ENCODE results near the gene ARIH2. TPM values are rescaled to one million over a fixed set of nuclear protein-coding genes. Genes with fewer than 3 reads are reported as not detected.
"Not testable (repeated sequence)": the region's sequence is repeated elsewhere in the genome, so short reads cannot be mapped to it uniquely, and the experiment has no call there.

Gene ARIH2
- total and polyA plus RNA-seq, 8 donors: 29.8 to 202 (median 51.5) TPM

GRCh38 chr3:49007771-49008528, 89.3 kb downstream of the ARIH2 start:
- peak overlapping the region; percentile 94 to 98 (median 95) for H3K27ac ChIP-seq
- peaks cover 35 to 76% (median 61%) of the 10 kb centered on the region in 4 donors for H3K4me1 ChIP-seq
- H3K36me3 ChIP-seq: peaks cover 0 to 29% (median 19%) of the 10 kb centered on the region in 4 donors
- peak in 1 of 7 experiments; percentile 8 for TF ChIP-seq CTCF (IDR thresholded peaks at IDR 0.05)
- no peak for TF ChIP-seq POLR2AphosphoS5 (IDR thresholded peaks at IDR 0.05)
- no peak for TF ChIP-seq EP300 (IDR thresholded peaks at IDR 0.05)
- no peaks in the 10 kb centered on the region for H3K27me3 ChIP-seq
- intact Hi-C loops (cut with DNase I; ENCODE audit: low total_unique reads): no loop called here
- peak; percentile 88 to 95 for DNase-seq
- peak overlapping the region; percentile 66 to 87 (median 76) for H3K4me3 ChIP-seq
- WGBS, 5 donors: 10 to 31% (median 13%) methylated on average over 18 to 41 of the region's 41 CpGs
- no peaks in the 10 kb centered on the region for H3K9me3 ChIP-seq

GRCh38 chr3:49008627-49009026, 90.0 kb downstream of the ARIH2 start:
- DNase-seq; H3K27me3 ChIP-seq; intact Hi-C loops (cut with DNase I; ENCODE audit: low total_unique reads); H3K9me3 ChIP-seq: not testable (repeated sequence)
- H3K4me3 ChIP-seq: peak overlapping the region in 3 of 4 donors; percentile 69 to 87 (median 83)
- peaks cover 35 to 83% (median 66%) of the 10 kb centered on the region in 4 donors for H3K4me1 ChIP-seq
- H3K36me3 ChIP-seq: peaks cover 0 to 36% (median 26%) of the 10 kb centered on the region in 4 donors
- H3K27ac ChIP-seq: peak overlapping the region; percentile 94 to 98 (median 95)
- WGBS, 5 donors: 81 to 90% (median 89%) methylated on average over 5 of the region's 5 CpGs

GRCh38 chr3:49009396-49009795, 90.8 kb downstream of the ARIH2 start:
- Histone ChIP-seq H3K27me3 (no peaks in the 10 kb centered on the region), H3K9me3 (no peaks in the 10 kb centered on the region), H3K36me3 (peaks cover 6 to 44% (median 34%) of the 10 kb centered on the region in 4 donors), H3K4me3 (no peak overlapping the region), H3K27ac (no peak overlapping the region), H3K4me1 (peaks cover 33 to 81% (median 66%) of the 10 kb centered on the region in 4 donors)
- TF ChIP-seq EP300 (IDR thresholded peaks at IDR 0.05) (no peak), POLR2AphosphoS5 (IDR thresholded peaks at IDR 0.05) (no peak), CTCF (IDR thresholded peaks at IDR 0.05) (no peak), POLR2A (IDR thresholded peaks at IDR 0.05) (no peak)
- WGBS, 5 donors: 72 to 83% (median 74%) methylated on average over 3 of the region's 3 CpGs
- no peak for DNase-seq
- intact Hi-C loops (cut with DNase I; ENCODE audit: low total_unique reads): no loop called here

GRCh38 chr3:49012441-49013017, 93.9 kb downstream of the ARIH2 start:
- H3K36me3 ChIP-seq: peaks cover 22 to 68% (median 57%) of the 10 kb centered on the region in 4 donors

More at GRCh38 chr3:49012441-49013017, 93.9 kb downstream of the ARIH2 start:
- DNase-seq: peak in 1 of 2 donors; percentile 23
- TF ChIP-seq CTCF (IDR thresholded peaks at IDR 0.05) (no peak), POLR2AphosphoS5 (IDR thresholded peaks at IDR 0.05) (no peak), POLR2A (IDR thresholded peaks at IDR 0.05) (no peak), EP300 (IDR thresholded peaks at IDR 0.05) (no peak)
- Histone ChIP-seq H3K4me3 (no peak overlapping the region), H3K9me3 (no peaks in the 10 kb centered on the region), H3K27ac (peak overlapping the region in 3 of 5 donors; percentile 5 to 15 (median 6)), H3K4me1 (peaks cover 27 to 71% (median 54%) of the 10 kb centered on the region in 4 donors), H3K27me3 (no peaks in the 10 kb centered on the region)
- WGBS, 5 donors: 38 to 52% (median 51%) methylated on average over 9 to 17 of the region's 17 CpGs
- intact Hi-C loops (cut with DNase I; ENCODE audit: low total_unique reads): no loop called here

Measured in stomach (tissue), 9 donors.